GM12878 (cell line): ENCODE results near the gene PPP2R5D. TPM values are rescaled to one million over a fixed set of nuclear protein-coding genes. Genes with fewer than 3 reads are reported as not detected.

Source experiments
- ATAC-seq: fragments of 200-7000 bp; cut with Tn5 transposase; 3 replicates; pipeline ENCODE4 v1.9.1; 2020; ENCODE audit warnings: mild to moderate bottlenecking, moderate library complexity
- BruUV-seq: library from RNA; stranded (reverse); fragments of 400-500 nt; replicated peaks from 2 replicates; lab custom pipeline; 2021; lab: Mats Ljungman, UMichigan
- CTCF ChIA-PET: fragments of 300-600 bp; sonication (Branson Sonifier 250); formaldehyde crosslinking; extraction: SDS; loops from one replicate; lab custom pipeline; 2021; ENCODE audit warnings: inconsistent platforms; lab: Yijun Ruan, JAX
- POLR2A ChIA-PET: fragments of 350-600 bp; formaldehyde crosslinking; extraction: SDS; loops from one replicate; lab custom pipeline; 2021; ENCODE audit warnings: inconsistent platforms; lab: Charles Lee
- RAD21 ChIA-PET: fragments of 300-600 bp; sonication (Branson Sonifier 250); formaldehyde crosslinking; loops from one replicate; lab custom pipeline; 2023; ENCODE audit warnings: antibody characterized with exemption; ENCODE audit not compliant: unreplicated experiment; lab: Charles Lee
- SMC1A ChIA-PET: fragments of 300-600 bp; sonication (Branson Sonifier 250); formaldehyde crosslinking; loops from one replicate; lab custom pipeline; 2023; ENCODE audit not compliant: unreplicated experiment, uncharacterized antibody; lab: Charles Lee
- DNase-seq: peaks from one replicate; pipeline ENCODE4 v3.0.0-alpha.2; 2011; ENCODE audit warnings: low read depth, low spot score
- FAIRE-seq: peaks from 3 replicates; lab custom pipeline; 2011; peaks lifted over from hg19 to GRCh38; lab: Jason Lieb, UNC
- H2AFZ ChIP-seq: 2 replicates; pipeline ENCODE4 v1.6.0; 2011; ENCODE audit warnings: low read depth, low read length, control low read depth; ENCODE audit not compliant: control insufficient read depth
- H3K27ac ChIP-seq: 2 replicates; pipeline ENCODE4 v1.5.1; 2011; ENCODE audit warnings: control low read depth; ENCODE audit not compliant: control insufficient read depth, insufficient read depth
- H3K27me3 ChIP-seq, 2 experiments: replicated peaks in 1 of 2; 2 replicates each; pipeline versions ENCODE4 v1.6.0 to v1.6.1; 2011; ENCODE audit warnings: low read length in 1 of 2; ENCODE audit not compliant: control insufficient read depth in 2 of 2, insufficient read depth in 2 of 2
- H3K36me3 ChIP-seq, 2 experiments: 2 replicates each; pipeline ENCODE4 v1.5.1; 2011; ENCODE audit warnings: low read length in 1 of 2; ENCODE audit not compliant: control insufficient read depth in 2 of 2, insufficient read depth in 2 of 2
- H3K4me1 ChIP-seq: 2 replicates; pipeline ENCODE4 v1.6.1; 2011; ENCODE audit warnings: mild to moderate bottlenecking, low read length, moderate library complexity, mixed read lengths; ENCODE audit not compliant: control insufficient read depth, insufficient read depth
- H3K4me2 ChIP-seq: 2 replicates; pipeline ENCODE4 v1.6.0; 2011; ENCODE audit warnings: control low read depth; ENCODE audit not compliant: control insufficient read depth, insufficient read depth
- H3K4me3 ChIP-seq: fragments of 200-600 bp; sonication (generic); 2 replicates; pipeline ENCODE4 v1.5.1; 2016
- H3K79me2 ChIP-seq: 2 replicates; pipeline ENCODE4 v1.6.0; 2011; ENCODE audit warnings: low read length; ENCODE audit not compliant: control insufficient read depth, insufficient read depth
- H3K9ac ChIP-seq: 2 replicates; pipeline ENCODE4 v1.8.0; 2011; ENCODE audit warnings: low read length, control low read depth, mixed read lengths; ENCODE audit not compliant: control insufficient read depth, insufficient read depth
- H3K9me3 ChIP-seq: replicated peaks from 3 replicates; pipeline ENCODE4 v1.5.1; 2011; ENCODE audit warnings: mild to moderate bottlenecking, low read length; ENCODE audit not compliant: control insufficient read depth, insufficient read depth
- H4K20me1 ChIP-seq: 2 replicates; pipeline ENCODE4 v1.6.0; 2011; ENCODE audit not compliant: control insufficient read depth, insufficient read depth
- MAX ChIP-seq: IDR thresholded peaks from 2 replicates; pipeline ENCODE4 v1.6.1; 2012; ENCODE audit warnings: low read depth, low read length, improper control_type of control experiment
- RELB ChIP-seq: fragments of 450-650 bp; IDR thresholded peaks from 2 replicates; pipeline ENCODE4 v1.6.1; 2017; ENCODE audit warnings: low read depth, mild to moderate bottlenecking, moderate library complexity
- SMAD1 ChIP-seq: fragments of 450-650 bp; IDR thresholded peaks from 2 replicates; pipeline ENCODE4 v1.6.1; 2018; ENCODE audit warnings: mild to moderate bottlenecking, low read depth; ENCODE audit not compliant: partially characterized antibody
- WGBS: methylation state at CpG from one replicate; pipeline ENCODE4 v1.1.6; 2016; ENCODE audit warnings: low lambda C conversion rate; ENCODE audit not compliant: insufficient replicate concordance, insufficient coverage; ENCODE audit errors: missing lambda C conversion rate; 5-methylcytosine and 5-hydroxymethylcytosine counted together
- in situ Hi-C: fragments of 300-500 bp; cut with MboI; formaldehyde crosslinking; loops from 9 replicates; pipeline ENCODE4 v1.14.3; 2018; ENCODE audit warnings: mixed read lengths
- intact Hi-C: fragments of 100-400 bp; cut with micrococcal nuclease; formaldehyde crosslinking; loops from one replicate; pipeline ENCODE4 v1.14.2; 2022; ENCODE audit not compliant: unreplicated experiment
- polyA plus RNA-seq, 11 experiments: library from polyadenylated mRNA; depleted of rRNA in 4 of 11; unstranded in 6 of 11; stranded (reverse) in 5 of 11; fragments of >200 nt; fragmentation: Nextera tagmentation in 4 of 11; fragmentation: Illumina TruSeq in 1 of 11; extraction: Ambion mirVana in 4 of 11; extraction: Trizol in 1 of 11; gene quantifications; 1 replicate in 1 of 11; 2 replicates in 10 of 11; pipeline versions ENCODE4 v1.2.1 to v1.2.3, GENCODE V29; 2011 to 2016; ENCODE audit warnings: inconsistent platforms in 2 of 11, missing spikeins in 2 of 11, low read depth in 1 of 11
- total RNA-seq, 4 experiments: library from RNA; depleted of rRNA in 3 of 4; stranded (reverse); fragments of >200 nt in 3 of 4; fragmentation: Illumina TruSeq in 1 of 4; extraction: Trizol in 1 of 4; gene quantifications; 2 replicates each; pipeline versions ENCODE4 v1.2.1 to v1.2.3, GENCODE V29; 2013 to 2021

The PPP2R5D gene
- total and polyA plus RNA-seq, 10 of the 15 experiments (the other 5 are each of a cell fraction or from before 2014, with no cell fraction given) = 1.5 to 59.0 (median 32.0) TPM

GRCh38 chr6:42939810-42940167 lies 44.6 kb upstream of the PPP2R5D start:
- ATAC-seq (no peak), DNase-seq (no peak)
- Histone ChIP-seq H3K4me3 (no peak overlapping the region), H3K27ac (no peak overlapping the region)
- CTCF ChIA-PET = interaction anchor here (1.2 to 1.5 kb wide), 2 partner anchors 38 to 204 kb away, joined by 3 to 4 read pairs; no protein-coding TSS in a partner anchor
- SMC1A ChIA-PET = interaction anchor here (1.2 to 1.3 kb wide), 2 partner anchors 10 to 240 kb away, joined by 3 read pairs; partner anchors contain the start of gene CNPY3
- TF ChIP-seq MAX (no peak), RELB (no peak), SMAD1 (no peak)
- TF ChIP-seq, all 136 proteins: peak for 0
- intact Hi-C loops (no loop called here), in situ Hi-C loops (no loop called here)
- Histone ChIP-seq H3K4me1 (peaks cover 8% of the 10 kb centered on the region), H3K36me3 (peaks cover 38 to 41% of the 10 kb centered on the region in 2 experiments), H2AFZ (no peak overlapping the region), H3K9me3 (no peaks in the 10 kb centered on the region), H3K27me3 (no peaks in the 10 kb centered on the region), H3K79me2 (peaks cover 9% of the 10 kb centered on the region), H4K20me1 (peaks cover 7% of the 10 kb centered on the region; the same call in 1 of the 2 replicates), H3K4me2 (no peak overlapping the region), H3K9ac (no peak overlapping the region)
- FAIRE-seq = no peak
- RAD21 ChIA-PET = no interaction called here
- WGBS = 72% methylated on average over 4 of the region's 4 CpGs
- POLR2A ChIA-PET = interaction anchor here (0.7 to 1.1 kb wide), 2 partner anchors 9 to 48 kb away, joined by 3 read pairs; no protein-coding TSS in a partner anchor
- BruUV-seq = no TSS peak
